ENCODE results near the gene FBLN2.

FBLN2 gene

DNA sequence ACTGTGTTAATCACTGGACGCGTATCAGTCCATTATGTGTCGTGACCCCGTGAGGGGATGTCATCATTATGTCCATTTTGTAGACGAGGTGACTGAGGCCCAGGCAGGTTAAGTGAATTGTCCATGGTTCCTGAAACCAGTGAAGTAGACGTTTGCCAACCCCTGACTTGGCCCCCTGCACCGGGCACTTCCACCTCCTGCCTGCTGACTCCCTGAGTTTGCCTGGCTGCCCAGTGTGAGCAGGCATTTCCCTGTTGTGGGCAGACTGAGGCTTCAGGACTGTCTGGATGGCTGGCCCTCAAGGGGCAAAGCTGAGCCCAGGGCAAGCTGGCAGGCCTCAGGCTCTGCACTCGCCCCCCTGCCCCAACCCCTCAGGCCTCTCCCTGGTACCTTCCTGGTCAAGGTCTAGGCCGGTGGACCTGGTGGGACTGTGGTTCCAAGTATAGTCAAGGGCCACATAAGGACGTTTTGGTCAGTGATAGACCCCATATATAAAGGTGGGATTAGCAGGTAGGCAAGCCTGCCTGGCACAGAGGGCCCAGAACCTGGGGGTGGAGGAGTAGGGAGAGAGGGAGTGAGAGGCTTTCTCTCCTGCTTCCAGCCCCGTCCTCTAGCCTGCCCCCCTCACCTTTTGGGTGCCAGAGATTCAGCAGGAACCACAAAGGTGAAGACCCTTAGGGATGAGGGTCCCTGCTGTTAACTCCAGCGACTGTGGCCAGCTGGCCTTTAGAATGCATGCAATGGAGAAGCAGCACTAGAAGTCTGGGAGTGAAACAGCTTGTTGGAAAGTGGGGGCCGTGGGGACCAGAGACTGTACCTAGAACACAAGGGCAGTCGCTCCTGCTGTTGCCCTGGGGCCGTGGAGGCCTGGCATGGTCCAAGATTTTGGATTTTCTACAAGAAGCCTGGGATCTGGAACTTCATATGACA is 34.6 kb downstream of the FBLN2 start:
- DNase-seq = no peak

DNA sequence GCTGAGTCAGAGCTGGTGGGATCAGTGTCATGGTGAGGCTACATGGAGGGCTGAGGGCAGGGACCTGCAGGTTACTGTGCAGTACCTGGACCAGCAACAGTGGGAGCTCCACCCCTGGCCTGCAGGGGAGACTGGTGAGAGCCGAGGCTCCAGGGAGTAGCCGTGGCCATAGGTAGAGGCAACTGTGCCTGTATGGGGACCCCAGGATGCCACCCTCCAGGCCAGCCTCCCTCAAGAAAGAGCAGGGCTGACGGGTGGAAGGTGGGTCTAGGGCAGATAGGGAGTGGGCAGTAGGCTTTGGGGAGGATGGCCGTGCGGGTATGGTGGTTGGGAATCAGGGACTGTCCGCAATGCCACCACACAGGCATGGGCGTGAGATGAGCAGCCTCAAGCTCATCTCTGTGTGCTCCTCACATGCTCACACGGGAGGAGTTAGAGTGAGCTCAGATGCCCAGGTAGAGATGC is 35.5 kb downstream of the FBLN2 start:
- DNase-seq = no peak

DNA sequence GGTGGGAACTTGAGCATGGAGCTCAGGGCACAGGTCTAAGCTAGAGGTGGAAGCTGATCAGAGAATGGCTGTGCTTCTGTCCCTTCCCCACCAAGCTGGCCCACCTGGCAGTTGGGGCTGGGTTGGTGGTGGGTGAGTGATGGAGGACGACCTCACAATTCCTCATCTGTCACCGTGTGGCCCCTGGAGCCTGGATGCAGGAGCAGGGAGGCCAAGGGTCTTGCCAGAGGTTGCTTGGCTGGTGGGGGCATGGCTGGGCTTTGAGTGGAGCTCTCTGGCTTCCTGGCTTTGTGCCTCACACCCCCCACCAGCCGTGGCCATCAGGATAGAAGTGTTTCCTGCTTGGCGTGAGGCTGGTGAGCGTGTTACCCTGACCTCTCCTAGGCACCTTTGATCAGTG is 36.0 kb downstream of the FBLN2 start:
- no peak for DNase-seq

DNA sequence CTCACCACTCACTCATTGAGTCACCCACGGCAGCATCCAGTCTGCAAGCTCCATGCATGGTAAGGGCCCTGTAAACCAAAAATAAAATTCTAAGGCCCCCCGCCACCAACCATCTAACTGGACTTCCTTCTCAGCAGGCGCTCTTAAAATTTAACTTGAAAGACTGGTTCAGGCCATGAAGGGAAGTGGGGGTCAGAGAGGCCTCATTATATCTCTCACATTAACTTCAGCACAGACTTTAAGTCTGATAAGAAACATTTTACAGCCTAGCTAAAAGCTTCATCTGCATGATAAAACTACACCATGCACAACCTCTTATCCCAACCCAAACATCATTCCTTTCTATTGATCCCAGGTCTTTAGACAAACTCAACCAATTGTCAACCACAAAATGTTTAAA is 38.5 kb downstream of the FBLN2 start:
- no peak for DNase-seq

DNA sequence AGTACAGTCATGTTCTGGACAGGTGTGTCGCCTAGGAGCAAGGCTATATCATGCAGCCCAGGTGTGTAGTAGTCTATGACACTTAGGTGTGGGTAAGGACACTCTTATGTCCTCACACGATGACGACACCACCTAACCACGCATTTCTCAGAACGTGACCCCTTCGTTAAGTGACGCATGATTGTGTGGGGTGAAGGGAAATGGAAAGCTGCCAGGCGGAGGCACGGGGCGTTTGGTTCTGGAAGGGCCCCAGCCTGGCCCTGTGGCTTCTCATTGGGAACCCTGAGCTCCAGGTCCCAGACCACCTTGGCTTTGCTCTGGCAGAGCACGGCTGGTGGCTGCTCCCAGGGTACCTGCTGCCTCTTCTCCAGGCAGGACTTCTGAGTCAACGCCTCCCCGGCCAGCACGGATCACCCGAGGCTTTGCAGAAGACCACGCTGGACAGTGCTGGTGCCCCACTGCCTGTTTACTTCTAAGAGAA is 39.3 kb downstream of the FBLN2 start:
- DNase-seq = no peak

DNA sequence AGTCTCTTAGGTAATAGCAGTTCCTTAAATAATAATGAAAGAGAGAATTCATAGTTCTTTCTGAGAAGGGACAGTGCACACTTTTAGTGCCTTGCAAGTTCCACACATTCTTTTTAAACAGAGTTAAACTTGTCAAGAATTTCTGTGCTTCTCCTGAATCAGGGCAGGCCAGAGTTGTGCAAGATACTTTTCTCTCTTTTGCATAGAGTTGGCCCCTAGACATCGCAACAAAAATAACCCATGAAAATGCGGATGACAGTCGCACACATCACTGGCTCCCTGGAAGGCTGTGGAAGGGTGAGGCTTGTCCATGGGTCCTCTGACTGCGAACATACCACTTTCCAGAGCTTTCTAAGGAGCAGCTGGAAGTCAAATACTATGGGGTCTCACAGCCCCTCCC is 40.1 kb downstream of the FBLN2 start:
- no peak for DNase-seq

DNA sequence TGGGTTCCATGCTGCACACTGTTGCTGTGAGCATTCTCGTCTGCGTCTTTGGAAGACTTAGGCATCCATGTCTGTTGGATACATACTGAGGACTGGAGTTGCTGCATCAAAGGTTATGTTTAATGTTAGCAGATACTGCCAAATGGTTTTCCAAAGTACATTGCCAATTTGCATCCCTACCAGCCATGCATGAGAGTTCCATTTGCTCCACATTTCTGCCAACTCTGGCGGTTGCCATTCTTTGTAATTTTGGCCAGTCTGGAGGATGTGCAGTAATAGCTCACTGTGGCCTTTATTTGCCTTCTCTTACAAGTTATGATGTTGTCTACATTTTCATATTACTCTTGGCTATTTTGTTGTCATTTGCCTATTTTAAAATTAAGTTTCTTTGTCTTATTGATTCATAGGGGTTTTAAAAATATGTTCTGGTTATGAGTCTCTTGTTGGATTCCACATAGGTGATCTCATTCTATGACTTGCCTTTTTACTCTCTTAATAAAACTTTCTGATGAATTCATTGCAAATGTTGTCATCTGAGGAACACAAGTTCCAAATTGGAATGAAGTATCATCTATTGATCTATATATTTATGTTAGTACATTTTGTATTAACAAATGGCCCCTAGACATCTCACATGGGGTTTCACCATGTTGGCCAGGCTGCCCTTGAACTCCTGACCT is 42.1 kb downstream of the FBLN2 start:
- peak; percentile 24 for DNase-seq

DNA sequence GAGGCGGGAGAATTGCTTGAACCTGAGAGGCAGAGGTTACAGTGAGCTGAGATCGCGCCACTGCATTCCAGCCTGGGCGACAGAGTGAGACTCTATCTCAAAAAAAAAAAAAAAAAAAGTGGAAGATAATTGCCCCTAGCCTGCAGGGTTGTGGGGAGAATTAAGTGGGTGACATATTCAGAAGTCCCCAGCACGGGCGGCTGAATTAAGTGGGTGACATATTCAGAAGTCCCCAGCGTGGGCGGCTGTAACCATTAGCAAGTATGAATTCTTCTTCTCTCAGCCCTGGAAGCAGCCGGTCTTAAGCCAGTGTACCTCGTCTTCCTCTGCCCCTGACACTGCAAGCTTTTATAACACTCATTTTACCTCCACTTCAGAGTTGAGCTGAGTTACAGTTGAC is 44.7 kb downstream of the FBLN2 start:
- DNase-seq = peak; percentile 38

DNA sequence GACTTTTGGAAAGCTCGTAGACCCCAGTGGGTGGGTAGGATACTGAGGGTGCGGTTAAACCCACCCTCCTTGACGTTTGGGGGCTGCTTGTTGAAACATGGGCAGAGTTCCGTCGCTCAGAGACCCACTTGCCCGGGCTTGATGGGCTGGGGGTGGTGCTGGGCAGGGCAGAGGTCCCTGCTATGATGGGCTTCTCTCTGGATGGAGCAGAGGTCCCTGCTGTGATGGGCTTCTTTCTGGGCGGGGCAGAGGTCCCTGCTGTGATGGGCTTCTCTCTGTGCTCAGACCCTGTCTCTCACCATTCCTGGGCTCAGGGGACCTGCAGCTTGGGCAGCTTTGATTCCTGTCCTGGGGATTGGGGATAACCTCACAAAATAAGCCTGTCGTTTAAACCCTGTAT is 45.2 kb downstream of the FBLN2 start:
- DNase-seq = peak; percentile 55

DNA sequence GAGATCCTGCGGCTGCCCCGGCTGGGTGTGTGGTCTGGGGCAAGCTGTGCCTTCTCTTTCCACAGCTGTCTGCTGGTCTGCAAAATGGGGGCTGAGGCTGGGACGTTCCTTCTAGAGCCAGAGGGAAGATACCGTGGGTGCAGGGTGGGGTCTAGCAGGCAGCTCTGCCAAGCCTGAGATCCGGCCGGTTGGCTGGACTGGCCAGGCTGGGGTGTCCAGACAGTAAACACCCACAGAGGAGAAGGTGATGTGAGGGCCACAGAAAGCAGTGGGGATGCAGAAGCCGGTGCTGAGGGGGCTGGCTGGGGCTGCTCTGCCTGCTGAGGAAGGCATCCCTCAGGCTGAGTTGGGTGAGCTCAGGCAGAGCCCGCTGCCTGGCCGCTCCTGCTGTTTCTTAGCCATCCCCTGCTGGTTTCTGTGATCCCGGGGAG is 46.1 kb downstream of the FBLN2 start:
- DNase-seq = peak; percentile 45

DNA sequence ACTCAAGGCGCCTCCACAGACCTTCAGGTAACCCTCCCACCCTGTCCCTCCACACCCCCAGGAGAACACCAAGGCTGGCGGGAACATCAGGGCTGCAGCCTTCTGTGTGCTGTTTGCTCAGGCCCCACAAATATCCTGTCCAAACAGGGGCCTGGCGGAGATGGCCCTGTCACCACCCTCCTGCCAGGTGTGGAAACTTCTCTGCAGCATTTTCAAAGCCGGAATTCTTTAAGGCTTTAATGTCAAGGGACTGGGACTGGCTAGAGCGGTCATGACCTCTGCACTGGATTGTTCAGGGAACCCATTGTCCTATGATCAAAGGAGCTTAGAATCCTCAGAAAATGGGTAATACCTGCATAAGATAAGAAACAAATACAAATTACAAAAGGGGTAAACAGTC is 46.6 kb downstream of the FBLN2 start:
- DNase-seq = peak; percentile 5

DNA sequence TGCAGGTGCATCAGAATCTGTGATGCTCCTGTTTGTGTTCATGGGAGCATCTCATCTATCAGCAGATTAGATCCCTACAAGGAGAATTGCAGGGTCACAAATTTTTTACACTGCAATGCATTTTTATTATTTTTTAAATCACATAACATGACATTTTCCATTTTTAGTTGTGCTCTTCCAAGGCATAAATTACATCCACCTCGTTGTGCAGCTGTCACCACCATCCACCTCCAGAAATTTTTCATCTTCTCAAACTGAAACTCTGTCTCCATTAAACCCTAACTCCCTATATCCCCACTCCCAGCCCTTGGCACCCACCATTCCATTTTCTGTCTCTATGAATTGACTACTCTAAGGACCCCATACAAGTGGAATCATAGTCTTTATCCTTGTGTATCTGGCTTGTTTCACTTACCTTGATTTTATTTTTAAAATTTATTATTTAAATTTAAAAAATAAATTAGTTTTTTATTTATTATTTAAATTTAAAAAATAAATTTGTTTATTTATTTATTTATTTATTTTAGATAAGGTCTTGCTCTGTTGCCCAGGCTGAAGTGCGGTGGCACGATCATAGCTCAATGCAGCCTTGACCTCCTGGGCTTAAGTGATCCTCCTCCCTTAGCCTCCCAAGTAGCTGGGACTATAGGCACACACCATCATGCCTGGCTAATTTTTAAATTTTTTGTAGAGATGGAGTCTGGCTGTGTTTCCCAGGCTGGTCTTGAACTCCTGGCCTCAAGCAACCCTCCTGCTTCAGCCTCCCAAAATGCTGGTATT is 47.7 kb downstream of the FBLN2 start:
- peak; percentile 4 for DNase-seq

DNA sequence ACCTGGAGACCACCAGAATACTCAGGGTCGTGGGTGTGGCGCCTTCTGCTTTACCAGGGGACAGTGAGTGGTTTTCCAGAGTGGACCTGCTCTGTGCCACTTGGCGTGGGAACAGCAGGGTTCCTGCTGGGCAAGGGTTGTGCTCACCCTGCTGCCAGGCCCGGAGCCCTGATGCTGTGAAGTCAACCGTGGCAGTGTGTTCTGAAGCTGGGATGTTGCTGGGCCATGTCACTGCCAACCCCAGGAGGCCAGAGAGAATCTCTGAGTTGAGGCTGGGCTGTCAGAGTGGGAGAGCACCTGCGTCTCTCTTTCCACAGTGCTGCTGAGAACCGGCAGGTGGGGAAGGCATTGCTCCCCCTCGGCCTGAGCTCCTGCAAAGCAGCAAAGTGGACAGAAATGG is 48.7 kb downstream of the FBLN2 start:
- DNase-seq = peak; percentile 31

DNA sequence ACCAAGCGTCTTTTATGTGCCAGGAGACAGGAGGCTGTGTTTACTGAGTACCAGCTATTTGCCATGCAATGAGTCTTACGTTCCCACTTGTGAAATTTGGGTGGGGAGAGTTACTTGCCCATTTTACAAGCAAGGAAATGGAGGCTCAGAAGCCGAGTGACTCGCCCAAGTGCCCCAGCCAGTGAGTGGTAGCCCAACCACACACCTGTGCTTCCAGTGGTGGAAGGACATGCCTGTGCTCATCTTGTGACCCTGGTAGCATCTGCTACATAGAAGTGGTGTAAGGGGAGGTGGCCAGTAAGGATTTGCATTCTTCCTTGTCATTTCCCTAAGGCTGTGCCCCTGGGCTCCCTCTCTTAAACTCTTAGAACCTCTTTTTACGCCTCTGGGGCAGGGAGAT is 49.3 kb downstream of the FBLN2 start:
- DNase-seq = peak; percentile 12

DNA sequence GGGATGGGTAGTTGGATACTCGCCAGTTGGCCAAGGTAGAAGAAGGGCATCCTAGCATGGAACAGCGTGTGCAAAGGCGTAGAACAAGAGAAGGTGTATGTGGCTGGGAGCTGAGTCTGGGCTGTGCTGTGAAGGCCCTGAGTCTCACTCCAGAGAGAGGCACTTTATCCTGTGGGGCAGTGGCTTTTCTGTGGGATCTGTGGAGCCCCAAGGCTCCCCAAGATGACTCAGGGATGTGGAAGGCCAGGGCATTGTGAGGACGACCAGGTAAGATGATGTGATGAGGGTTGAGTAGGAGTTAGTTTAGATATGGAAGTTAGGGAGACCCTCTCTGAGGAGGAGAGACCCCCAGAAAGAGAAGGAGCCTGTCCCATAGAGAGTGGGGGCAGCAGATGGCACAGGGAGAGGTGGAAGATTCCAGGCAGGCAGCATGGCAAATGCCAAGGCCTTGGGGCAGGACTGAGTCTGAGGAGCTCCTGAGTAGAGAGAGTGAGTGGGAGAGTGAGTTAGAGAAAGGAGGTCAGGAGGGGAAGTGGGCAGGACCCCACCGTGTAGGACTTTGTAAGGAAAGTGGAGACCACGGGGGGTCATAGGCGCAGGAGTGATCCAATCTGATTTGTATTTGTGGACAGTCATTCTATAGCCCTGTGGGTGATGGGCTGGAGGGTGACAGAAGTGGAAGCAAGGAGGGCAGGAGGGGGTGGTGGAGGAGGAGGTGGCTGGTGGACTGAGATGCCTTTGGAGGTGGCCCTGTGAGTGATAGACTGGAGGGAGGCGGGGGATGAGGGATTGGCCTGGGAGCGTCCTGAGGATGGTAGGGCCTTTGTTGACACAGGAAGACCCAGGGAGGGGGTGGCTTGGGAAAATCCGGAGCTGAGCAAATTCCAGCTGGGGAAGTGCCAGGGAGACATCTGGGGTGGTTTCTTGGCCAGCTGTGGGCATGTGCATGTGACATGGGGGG is 50.3 kb downstream of the FBLN2 start:
- DNase-seq = no peak

DNA sequence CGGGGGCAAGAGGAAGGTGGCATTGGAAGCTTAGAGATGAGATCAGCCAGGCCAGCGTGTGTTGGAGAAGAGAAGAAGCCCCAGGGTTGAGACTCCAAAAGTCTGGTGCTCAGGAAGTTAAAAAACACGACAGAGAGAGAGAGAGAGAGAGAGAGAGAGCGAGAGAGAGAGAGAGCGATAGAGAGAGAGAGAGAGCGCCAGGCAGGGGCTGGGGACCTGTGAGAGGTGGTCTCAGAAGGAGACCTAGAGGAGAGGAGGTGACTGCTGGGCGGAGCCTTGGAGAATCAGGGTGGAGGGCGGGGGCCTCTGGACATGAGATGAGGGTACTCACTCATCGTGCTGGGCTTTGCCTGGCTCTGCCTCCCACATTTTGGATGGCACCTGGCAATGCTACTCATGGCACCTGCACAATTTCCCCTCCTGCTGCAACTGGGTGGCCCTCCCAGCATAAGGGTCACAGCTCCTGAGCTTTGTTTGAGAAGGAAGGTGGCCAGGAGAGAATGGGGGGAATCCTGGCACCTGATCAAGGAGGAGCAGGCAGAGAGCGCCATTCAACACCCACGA is 51.0 kb downstream of the FBLN2 start:
- DNase-seq = no peak

DNA sequence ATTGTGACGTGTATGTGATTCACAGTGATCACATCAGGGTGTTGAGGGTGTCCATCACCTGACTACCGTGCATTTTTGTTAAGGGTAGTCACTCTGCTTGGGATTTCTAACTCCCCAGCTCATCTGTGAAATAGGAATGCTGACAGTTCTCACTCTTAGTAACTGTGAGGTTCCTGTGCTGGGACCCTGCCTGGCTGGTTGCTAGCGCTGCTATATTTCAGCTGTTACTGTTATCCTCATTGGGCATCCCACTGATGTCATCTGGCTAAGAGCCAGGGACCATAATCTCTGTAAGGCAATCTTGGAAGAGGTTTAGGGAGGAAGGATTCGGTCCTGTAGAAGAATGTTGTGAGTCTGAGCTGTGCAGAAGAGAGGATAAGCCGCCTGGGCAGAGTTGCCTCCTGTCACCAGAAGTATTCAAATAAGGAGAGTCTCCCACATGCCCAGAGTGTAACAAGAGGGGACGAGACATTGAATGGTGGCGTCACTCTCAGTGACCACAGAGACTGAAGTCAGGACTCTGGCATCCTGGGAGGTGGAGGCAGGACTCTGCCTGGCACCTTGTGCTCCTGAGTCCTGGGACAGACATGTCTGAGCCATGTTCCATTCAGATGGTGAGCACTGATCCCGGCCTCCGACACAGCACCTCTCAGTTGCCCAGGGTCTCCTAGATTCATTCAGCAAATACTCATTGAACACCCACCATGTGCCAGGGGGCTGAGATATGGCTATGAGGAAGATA is 52.2 kb downstream of the FBLN2 start:
- no peak for DNase-seq

DNA sequence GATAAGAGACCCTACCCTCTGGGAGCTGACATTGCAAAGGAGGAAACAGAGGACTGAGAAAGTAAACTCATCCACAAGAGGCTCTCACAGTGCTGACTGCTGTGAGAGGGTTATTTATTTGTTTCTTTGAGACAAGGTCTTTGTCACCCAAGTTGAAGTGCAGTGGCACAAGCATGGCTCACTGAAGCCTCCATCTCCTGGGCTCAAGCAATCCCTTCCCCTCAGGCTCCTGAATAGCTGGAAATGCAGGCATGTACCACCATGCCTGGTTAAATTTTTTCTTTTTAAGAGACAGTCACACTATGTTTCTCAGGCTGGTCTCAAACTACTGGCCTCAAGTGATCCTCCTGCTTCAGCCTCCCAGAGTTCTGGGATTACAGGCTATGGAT is 52.8 kb downstream of the FBLN2 start:
- DNase-seq = no peak

DNA sequence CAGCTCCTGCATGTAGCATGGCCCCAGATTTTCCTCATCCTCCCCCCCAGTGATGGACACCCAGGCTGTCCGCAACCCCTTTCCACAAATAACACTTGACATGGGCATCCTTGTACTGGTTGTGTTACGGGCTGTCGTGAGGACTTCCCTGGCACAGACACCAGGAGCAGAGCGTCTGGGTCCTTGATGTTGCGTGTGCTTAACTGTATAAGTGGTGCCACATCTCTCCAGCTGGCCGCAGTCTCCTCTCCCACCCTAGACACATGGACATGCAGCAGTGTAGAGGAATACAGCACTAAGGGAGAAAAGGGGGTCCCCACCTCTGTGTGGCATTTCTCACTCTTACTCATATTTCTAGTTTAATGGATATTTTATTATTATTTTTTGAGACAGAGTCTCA is 56.6 kb downstream of the FBLN2 start:
- no peak for DNase-seq

DNA sequence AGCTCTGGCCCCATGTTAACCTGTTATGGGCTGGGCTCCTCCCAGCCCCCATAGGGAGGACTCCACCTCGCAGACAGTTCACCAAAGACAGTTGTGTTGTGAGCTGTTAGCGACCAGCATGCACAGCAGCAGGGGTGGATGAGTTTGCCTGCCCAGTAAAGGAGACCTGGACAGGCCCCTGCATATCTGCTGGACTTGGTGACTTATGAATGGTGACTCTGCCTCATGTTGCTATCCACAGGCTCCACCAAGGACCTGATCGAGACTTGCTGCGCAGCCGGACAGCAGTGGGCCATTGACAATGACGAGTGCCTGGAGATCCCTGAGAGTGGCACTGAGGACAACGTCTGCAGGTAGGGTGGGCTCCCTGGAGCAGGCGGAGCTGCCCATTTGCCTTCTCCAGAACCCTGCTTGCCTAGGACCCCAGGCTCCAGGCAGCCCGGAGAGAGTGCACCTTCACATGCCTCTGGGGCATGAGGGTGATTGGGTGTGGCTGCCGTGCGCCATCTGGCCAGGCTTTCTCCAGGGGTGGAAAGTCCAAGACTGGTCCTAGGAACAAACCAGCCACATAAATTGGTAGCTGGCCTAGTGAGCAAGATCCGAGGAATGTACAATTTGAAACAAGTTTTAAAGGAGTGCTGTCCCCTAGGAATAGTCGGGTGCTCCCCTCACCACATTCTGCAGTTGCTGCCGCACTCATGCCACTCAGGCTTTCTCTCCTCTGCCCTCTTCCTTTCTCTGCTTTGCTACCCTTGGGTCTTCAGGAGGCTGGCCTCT is 59.1 kb downstream of the FBLN2 start:
- DNase-seq = peak; percentile 30

All from activated effector memory CD4-positive, alpha-beta T cell treated with anti-CD3 and anti-CD28 coated beads, Interleukin-2, amount 50 U/mL, for 16 hours (primary cell).